Activated T-cell treated with anti-CD3 and anti-CD28 coated beads for 1 hour (primary cell): ENCODE results near the gene SUMF1.

Experiments
- DNase-seq: peaks from one replicate; pipeline ENCODE4 v3.0.0-alpha.2; 2020; ENCODE audit warnings: low read depth

The SUMF1 gene

DNA sequence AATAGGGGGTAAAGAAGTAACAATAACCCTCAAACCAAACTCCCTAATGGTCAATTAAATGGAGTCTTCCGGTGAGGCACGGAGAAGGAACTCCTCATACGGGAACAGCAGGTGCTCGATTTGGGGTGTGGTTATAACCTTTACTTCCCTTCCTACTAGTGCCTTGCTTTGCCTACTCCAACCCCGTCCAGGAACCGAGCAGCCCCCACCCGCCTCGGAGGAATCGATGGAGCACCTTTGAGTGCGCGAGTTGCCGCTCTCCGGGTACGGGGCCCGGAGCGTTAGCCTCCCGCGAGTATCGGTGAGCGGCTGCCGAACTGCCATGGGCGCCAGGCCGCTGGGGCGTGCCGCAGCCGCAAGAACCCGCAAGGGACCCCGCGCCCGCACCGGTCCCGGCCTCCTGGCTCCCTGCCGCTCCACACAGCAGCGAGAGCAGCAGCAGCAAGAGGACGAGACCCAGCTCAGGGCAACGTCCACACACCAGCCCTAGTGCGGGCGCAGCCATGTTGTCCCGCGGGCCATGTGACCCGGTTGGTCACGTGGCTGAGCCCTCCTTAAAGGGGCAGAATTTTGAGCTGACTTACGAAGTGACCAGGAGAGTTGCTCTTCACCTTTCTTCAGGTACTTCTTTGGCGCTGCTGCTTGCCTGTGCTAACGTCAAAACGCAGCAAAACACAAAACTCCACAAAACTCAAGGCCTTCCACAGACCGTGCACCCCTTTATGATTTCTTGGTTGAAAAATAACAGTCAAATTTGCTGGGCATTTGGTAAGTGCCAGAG is at the start of gene SUMF1:
SUMF1 (minus strand) TSS at position 529 of the 781 bp plus-strand sequence; CDS start at position 505, 24 bp downstream.
- DNase-seq: peak; percentile 55

DNA sequence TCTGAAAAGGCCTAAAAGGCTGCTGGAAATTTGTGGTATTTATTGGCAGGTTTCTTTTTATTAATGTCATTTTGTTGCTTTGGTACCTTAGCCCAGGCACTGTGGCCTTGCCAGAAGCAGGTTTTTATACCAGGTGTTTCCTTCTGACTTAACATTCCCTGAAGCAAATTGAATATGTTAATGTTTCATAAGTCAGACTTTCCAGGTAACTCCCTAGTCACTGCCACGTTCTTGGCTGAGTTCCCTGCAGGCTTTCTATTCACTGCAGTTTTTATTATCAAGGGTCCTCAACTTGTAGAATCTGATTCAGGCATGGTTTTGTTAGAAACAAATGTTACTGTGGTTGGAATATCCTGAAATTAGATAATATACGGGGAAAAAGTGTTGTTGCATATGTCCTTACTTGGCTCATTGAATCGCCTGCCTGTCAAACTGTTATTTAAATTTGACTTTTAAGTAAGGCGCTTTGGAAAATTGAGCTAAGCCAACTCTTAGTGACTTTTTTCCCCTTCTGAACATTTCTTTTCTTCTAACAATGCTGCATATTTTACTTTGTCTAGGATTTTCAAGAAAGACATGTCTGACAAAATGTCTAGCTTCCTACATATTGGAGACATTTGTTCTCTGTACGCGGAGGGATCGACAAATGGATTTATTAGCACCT is 49.0 kb upstream of the SUMF1 start:
- DNase-seq: no peak

DNA sequence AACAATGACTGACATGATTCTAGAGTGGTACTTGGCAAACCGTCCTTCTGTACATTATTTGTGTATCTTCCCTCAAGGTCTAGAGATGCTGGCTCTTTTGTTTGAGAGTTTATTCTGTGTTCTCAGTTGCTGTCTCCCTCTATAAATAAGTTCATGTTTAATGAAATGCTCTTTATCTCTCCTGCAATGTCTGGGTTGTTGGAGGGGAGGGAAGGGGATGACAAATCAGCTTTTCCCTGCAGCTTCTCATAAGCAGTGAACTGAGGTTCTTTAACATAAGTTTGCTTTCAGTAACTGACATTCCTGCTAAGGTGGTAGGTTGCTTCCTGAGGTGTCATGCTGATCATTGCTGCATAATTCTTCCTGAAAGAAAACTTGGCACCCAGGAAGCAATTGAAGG is 47.8 kb upstream of the SUMF1 start:
- no peak for DNase-seq

DNA sequence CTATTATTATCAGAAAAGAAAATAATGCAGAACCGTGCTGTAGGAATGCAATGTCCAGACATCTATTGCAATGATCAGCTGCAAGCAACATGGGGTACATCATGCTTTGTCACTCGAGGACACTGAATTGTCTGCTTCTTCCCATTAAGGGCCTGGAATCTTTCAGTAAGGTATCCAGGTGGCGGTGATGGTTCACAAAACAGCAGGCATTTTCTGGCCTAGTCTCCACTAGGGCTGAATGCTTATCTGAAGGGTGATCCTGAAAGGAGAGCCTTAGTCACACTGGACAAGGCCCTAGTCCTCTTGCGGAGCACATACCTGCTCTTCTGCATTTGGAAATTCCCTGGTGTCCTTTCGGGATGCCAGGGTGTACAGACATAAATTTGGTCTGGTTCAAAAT is 47.3 kb upstream of the SUMF1 start:
- DNase-seq: no peak

DNA sequence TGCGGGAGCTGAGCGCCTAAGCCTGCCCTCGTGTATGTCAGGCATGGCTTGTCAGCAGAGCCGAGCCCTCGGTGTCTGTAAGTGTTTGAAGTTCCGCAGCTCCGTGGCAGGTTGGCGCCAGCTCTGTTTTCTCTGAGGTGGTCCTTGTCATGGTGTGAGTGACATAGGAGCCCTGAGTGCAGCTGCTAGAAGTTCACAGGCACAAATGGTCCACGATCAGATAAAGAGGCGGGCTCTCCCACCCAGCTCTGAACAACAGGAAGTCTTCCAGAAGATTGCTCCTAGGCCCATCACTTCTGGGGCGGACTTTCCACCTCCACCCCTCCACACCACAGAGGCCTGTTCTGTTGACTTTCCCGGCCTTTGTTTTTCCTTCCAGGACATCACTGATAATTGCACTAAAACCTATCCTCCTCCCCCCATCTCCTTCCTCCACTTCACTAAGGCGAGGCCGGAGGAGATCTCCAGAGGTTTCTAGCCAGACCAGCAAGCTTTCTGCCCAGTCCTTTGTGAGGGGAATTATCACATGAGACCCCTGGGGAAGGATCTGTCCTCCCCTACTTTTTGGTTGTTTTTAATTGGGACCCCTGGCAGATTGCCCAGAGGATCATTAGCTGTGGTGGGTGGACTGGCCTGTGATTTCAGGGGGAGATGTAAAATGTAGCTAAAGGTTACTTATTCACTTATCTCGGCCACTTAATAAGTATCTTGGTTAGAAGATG is 46.0 kb upstream of the SUMF1 start:
- DNase-seq: no peak

DNA sequence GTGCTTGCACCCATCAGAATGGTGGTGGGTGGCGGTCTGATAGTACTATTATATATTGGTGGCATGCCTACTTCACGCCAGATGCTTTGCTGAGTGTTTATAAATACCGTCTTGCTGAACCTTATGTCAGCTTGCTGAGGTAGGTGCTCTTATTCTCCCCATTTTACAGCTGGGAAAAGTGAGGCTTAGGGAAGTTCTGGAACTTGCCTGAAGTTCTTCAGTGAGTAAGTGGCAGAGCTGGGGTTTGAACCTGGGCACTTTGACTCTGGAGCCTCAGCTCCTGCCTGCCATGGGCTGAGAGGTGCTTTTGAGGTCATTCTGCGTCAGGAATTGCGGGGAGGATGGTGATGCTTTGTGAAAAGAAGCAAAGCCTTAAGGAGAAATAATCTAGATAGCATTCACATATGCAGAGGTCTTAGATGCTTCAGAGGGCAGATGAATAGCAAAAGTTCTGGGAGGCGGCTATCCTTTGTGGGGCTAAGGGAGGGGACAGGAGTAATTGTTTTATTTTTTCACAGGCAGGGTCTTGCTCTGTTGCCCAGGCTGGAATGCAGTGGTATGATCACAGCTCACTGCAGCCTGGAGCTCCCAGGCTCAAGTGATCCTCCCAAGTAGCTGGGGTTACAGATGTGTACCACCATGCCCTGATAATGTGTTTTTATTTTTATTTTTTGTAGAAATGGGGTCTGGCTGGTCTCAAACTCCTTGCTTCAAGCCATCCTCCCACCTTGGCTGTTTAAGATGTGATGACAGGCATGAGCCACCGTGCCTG is 44.6 kb upstream of the SUMF1 start:
- no peak for DNase-seq

DNA sequence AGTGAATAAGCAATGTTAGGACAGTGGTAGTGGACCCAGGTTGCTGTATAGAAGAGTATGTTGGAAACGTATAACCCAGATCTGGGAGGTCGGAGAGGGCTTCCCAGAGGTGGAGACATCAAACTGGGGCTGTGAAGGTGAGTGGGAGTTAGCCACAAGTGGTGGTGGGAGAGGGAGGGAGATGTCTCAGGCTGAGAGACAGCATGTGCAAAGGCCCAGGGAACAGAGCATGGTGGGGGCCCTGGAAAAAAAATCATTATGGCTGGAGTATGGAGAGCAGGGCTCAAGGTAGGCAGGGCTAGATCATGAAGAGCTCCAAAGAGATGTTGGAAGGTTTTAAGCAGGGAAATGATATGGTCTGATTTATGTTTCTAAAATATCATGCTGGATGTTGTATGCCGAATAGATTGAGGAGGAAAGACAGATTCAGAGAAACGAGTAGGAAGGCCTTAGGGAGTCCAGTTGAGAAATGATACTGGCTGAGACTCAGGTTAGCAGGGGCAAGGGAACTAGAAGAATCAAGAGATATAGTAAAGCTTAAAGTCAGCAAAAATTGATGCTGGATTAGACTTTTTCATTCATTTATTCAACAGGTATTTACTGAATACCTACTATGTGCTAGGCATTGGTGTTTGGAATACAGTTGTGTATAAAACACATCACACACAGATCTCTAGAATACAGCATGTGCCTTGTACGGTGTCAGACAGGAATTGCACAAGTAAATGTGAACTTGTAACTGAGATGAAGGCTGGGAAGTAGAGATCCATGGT is 43.1 kb upstream of the SUMF1 start:
- no peak for DNase-seq

DNA sequence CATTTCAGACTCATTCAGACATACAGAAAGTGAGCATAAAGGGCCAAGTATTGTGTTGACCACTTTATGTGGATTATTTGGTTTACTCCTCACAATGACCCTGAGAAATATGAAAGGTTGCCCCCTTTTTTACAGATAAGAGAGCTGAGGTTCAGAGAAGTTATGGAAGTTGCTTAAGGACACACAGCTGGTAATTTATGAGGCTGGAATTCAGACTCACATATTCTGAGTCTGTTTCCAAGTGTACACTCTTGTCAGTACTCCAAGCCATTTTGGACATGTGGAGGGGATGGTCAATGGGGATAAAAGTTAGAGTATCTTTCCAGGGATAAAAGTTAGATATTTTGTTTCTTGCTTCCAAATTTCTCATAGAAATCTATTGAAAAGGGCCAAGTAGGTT is 42.0 kb upstream of the SUMF1 start:
- no peak for DNase-seq

DNA sequence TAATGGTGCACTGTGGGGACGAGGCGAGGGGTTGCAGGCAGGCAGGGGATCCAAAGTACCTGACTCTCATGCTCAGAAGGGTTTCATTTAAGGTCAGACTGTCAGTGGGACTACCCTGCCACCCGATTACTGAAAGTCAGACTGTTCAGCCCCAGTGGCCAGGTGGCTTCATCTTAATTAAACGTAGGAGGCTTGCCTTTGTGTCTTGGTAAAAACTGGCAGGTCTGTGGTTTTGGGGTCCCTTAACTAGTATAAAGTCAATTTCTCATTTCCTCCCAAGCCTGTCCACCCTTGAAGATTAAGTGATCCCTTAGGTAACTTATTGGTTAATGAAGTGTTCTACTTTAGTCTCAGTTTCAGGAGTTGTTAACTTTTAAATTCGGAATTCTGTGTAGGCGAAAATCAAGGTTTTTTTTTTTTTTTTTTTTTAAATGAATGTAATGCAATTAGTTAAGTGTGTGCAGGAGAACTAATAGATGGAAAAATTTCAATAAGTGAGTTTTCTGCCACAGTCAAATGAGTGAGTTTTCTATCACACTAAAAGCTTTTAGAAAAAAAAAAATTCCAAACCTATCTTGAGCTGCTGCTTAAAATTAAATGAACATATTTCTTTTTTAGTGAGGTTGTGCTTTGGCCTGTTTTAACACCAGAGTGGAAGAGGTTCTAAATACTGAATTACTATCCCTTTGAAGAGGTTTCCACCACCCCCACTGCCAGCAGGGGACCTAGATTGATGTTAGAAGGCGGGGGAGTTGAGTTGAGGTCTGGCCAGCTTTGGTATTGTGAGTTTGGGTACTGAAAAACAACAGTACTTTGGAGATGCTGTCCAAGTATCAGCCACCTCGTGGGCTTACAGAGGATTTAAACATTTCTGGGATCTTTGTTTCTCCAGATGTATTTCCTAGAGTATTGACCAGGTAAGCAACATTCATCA is 41.2 kb upstream of the SUMF1 start:
- DNase-seq: no peak

DNA sequence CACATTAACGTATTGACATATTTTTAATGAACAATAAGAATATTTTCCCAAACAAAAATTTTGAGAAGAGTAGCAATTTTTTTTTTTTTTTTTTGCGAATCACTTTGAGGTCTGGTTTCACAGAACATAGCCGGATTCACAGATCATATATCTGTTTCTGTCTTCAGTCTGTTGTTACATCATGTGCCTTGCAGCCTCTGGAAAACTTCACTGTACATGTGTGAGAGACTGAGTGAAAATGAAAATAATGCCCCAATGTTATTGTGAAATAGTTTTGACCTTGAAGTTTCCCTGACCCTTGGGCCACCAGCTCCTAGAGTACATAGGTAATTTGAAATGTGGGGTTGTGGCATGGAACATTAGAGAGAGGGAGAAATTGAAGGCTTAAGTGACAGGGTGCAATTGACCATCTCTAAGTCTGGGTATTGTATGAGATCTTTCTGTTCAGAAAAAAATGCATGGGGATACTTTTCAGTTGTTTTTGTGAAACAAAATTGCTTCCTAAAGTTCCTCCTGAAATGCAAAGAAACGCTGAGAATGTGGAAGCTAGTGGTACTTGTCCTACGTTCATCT is 40.0 kb upstream of the SUMF1 start:
- DNase-seq: no peak

DNA sequence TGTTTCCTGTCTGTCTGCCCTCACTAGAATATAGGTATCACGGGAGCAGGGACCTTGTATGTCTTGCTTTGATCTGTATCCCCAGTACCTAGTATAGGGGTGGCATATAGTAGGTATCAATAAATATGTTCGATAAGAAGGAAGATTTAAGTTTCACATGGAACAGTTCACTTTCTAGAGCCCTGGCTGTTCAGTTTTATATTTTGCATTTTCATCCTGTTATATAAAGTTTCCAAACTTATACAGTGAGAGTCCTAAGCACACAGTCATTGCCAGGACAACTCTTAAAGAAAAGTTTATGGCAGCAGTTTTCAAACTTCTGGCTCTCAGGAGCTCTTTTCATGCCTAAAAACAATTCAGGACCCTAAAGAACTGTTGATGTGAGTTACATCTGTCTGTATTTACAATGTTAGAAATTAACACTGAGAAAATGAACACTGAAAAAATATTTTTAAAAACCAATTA is 39.5 kb upstream of the SUMF1 start:
- DNase-seq: no peak

DNA sequence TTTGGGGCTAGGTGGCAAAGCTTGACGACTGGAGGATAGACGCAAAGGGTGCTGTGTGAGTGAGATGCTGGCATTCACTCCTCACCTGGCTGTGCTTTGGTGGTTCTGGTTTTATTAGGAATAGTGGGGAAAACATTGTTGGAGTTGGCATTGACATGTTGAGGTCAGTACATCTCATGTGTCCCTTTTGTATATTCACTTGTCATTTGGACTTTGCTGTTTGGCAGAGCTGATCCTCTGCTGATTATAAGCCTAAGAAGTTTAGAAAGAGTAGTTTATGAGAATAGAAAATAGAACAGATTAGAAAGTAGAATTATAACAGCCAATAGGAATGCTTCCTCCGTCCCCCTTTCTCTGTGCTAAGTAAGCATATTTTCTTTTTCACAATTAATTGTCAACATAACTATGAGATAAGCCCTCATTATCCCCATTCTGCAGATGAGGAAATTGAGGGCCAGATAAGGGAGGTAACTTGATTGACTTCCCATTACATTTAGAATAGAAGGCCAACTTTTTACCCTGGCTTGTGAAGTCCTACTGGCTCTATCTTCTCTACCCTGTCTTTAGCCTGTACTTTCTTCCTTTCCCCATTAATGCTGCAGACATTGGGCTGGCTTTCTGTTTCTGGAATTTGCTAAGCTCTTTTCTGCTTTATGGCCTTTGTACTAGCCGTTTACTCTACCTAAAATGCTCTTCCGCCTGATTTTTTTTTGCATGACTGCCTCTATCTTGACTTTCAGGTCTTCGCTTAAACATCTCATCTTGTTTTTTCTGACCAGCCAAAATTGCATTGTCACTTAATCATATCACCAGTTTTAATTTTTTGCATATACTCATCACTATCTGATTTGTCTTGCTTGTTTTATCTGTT is 38.9 kb upstream of the SUMF1 start:
- DNase-seq: no peak

DNA sequence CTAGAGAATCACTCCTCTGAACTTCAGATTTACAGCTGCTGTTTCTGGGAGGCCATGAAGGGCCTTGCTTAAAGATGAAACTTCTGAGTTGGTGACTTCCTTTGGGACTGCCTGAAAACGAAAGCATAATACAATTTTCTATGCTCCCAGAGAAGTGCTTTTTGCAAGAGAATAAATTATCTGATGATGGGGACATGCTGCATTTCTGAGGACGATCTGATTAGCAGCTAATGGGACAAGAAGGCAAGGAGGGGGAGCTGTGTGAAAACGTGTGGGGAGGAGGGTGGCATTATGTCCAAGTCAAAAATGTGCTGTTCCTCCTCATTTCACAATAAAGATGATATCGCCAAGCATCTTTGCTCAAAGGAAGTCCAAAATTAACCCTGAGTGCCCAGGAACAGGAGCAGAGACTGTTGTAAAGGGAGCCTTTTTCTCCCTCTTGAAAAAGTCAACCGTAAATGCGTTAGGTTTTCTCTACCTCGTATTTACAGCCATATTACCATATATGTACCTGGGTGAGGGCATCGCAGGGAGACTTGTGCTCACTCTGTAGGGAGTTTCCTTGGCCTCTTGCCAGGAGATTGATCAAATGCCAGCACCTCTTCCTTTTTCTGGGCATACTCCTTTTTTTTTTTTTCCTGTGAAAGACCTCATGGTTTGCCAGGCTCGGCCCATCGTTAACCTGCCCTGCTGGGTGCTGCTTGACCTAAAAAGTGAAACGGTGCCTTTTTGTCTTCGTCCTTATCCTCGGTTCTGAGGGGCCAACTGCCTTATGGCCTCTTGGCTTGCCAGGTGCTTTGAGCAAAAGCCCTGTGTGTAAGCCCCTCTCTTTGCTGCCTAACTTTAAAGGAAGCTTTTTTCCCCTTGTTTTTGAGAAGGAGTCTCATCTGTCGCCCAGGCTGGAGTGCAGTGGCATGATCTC is 37.5 kb upstream of the SUMF1 start:
- peak; percentile 10 for DNase-seq

DNA sequence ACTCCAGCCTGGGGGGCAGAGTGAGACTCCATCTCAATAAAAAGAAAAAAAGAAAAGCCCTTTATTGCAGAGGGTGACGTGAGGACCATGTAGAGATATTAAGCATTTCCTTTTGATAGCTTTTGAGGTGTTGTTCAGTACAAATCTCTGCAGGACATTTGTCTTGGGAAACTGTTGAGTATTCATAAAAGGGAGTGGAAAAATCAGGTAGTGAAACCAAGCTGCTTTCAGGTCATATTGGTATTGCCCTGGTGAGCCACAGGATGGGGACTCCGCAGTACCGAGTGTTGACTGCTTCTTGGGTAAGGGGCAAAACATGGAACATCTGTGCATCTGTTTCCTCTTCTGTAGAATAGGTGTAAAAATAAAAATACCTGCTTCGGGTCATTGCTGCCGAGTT is 36.0 kb upstream of the SUMF1 start:
- DNase-seq: no peak

DNA sequence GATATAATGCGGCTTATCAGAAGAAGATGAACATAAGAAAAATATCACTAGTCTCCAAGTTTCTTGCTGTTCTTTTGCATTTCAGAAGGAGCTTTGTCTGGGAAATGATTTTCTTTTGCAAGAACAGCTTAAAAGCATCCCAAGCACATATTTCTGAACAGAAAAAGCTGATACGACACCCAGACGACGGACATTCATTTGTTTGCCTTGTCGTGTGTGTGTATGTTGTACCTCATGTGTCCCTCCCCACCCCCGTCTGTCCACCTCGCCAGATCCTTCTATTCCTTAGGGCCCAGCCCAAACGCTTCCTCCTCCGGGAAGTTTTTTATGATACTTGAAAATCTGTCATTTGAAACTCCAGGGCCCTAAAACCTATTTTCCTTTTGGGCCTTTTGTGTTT is 34.9 kb upstream of the SUMF1 start:
- DNase-seq: no peak

DNA sequence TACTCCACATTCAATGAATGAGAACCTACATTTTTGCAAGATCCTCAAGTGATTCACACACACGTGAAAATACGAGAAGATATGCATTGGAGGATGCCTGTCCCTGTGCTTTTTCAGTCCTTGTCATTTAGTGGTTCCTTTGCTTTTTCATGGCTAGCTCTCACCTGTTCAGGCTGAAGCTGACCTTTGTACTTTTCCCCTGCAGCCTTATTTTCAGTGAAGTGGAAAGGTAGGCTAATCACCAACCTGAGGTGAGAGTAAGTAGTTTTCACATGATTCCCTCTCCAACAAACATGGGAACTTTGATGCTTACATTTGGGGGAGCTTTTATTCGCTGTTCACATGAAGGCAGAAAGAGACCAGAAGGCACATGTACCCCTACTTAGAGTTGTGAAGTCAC is 34.4 kb upstream of the SUMF1 start:
- DNase-seq: no peak

DNA sequence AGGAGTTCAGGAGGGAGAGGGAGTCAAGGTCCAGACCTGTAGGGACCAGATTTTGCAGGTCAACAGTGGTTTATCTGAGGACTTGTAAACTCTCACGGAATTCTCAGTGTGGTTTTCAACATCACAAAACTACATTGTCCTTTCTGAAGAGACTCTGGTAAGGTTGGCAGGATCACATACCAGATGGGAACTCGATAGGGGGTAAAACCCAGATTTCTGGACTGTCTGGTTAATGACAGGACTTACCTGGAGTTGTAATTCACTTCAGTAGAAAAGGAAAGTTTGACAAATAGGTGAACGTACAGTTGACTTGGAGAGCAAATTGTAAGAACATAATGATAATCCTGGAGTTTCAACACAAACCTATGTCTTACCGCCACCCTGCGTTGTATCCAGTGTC is 31.4 kb upstream of the SUMF1 start:
- no peak for DNase-seq

DNA sequence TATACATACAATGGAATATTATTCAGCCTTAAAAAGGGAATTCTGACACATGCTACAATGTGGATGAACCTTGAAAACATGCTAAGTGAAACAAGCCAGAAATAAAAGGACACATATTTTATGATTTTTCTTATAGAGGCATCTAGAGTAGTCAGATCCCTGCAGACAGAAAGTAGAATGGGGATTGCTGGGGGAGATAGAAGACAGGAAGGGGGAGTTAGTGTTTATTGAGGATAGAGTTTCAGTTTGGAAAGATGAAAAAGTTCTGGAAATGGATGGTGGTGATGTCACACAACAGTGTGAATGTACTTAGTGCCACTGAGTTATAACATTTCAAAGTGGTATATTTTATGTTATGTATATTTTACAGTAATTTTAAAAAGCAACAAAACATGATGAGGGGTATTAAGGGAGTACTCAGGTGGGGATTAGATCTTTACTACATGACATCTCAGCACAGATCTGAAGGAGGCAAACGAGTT is 30.8 kb upstream of the SUMF1 start:
- DNase-seq: no peak
